K562 (cell line): ENCODE measurements around the gene IL1RAPL2.

ENCODE experiments used
- EZH2 ChIP-seq: IDR thresholded peaks from 2 replicates; pipeline ENCODE4 v1.6.1; 2012; ENCODE audit warnings: low read depth, mild to moderate bottlenecking, inconsistent platforms, low read length, borderline replicate concordance
- HDAC2 ChIP-seq: fragments of 450-650 bp; IDR thresholded peaks from 2 replicates; pipeline ENCODE4 v1.6.1; 2016; ENCODE audit warnings: mild to moderate bottlenecking
- MYC ChIP-seq, 2 experiments: fragments of 250-450 bp in 1 of 2; sonication (Bioruptor Pico) in 1 of 2; IDR thresholded peaks; 2 replicates each; pipeline versions ENCODE4 v1.5.1 to v1.6.1; 2012 to 2021; ENCODE audit warnings: low read depth in 2 of 2, borderline replicate concordance in 1 of 2, improper control_type of control experiment in 1 of 2, low read length in 1 of 2, mild to moderate bottlenecking in 1 of 2, moderate library complexity in 1 of 2
- SMAD4 ChIP-seq: fragments of 250-450 bp; sonication (Bioruptor Pico); conservative IDR thresholded peaks from 2 replicates; pipeline ENCODE4 v1.8.0; 2021; ENCODE audit warnings: inconsistent platforms, mild to moderate bottlenecking, moderate library complexity
- YY1 ChIP-seq, 3 experiments: IDR thresholded peaks; 2 replicates each; pipeline ENCODE4 v1.6.1; 2011; ENCODE audit warnings: low read length in 2 of 3, mild to moderate bottlenecking in 2 of 3, moderate library complexity in 2 of 3, borderline replicate concordance in 1 of 3, control low read depth in 1 of 3, low read depth in 1 of 3; ENCODE audit not compliant: insufficient read depth in 3 of 3, insufficient replicate concordance in 2 of 3, control insufficient read depth in 1 of 3, insufficient read length in 1 of 3; ENCODE audit errors: extremely low read depth in 1 of 3
- TF ChIP-seq, protein P1 (sequence below), 2 experiments: fragments of 450-650 bp in 1 of 2; sonication (generic) in 1 of 2; formaldehyde crosslinking in 1 of 2; IDR thresholded peaks in 1 of 2; conservative IDR thresholded peaks in 1 of 2; 2 replicates each; pipeline versions ENCODE4 v1.6.1 to v1.8.1; 2016 to 2023; ENCODE audit warnings: mild to moderate bottlenecking in 2 of 2, moderate library complexity in 2 of 2, inconsistent platforms in 1 of 2, missing genetic modification reagents in 1 of 2
- TF ChIP-seq, protein P2 (sequence below), 3 experiments: IDR thresholded peaks in 2 of 3; conservative IDR thresholded peaks in 1 of 3; 2 replicates each; pipeline ENCODE4 v1.5.1; 2011 to 2012; ENCODE audit warnings: low read length in 3 of 3, mild to moderate bottlenecking in 3 of 3, control low read depth in 2 of 3, improper control_type of control experiment in 1 of 3, inconsistent platforms in 1 of 3, low read depth in 1 of 3, mixed read lengths in 1 of 3, moderate library complexity in 1 of 3; ENCODE audit not compliant: insufficient read depth in 2 of 3

DNA sequence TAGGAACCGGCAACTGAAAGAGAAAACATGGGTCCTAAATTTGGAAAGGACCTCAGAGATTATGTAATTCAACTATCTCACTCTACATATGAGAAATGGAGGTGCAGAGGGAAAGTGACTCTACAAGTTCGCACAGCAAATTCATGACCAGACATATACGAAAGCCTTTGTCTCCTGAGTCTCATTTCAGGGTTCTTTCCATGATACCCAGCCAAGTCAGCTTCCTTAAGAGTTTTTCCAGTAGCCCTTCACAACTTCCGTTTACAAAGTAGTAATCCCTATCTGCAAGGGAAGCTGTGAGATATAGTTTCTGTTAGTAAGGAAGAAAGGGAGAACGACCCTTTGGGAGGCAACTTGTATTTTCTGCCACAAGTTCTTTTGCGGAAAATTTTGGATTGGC lies 543.9 kb downstream of the IL1RAPL2 start:
- TF ChIP-seq HDAC2 = no peak
- TF ChIP-seq MYC (IDR thresholded peaks at IDR 0.05; ENCODE audit: low read depth, low read length) = no peak
- no peak for TF ChIP-seq MYC (CRISPR knock-in tag; IDR thresholded peaks at IDR 0.05; ENCODE audit: borderline replicate concordance, low read depth)
- no peak for TF ChIP-seq EZH2
- TF ChIP-seq, protein P1, sequence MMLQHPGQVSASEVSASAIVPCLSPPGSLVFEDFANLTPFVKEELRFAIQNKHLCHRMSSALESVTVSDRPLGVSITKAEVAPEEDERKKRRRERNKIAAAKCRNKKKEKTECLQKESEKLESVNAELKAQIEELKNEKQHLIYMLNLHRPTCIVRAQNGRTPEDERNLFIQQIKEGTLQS (IDR thresholded peaks at IDR 0.05) = no peak
- TF ChIP-seq, protein P1 (CRISPR knock-in tag; conservative IDR thresholded peaks at IDR 0.05) = no peak
- no peak for TF ChIP-seq YY1 (IDR thresholded peaks at IDR 0.05; ENCODE audit: borderline replicate concordance in 1 of 3, control insufficient read depth in 1 of 3, extremely low read depth in 1 of 3, insufficient read depth in 3 of 3, insufficient read length in 1 of 3, insufficient replicate concordance in 2 of 3, low read depth in 1 of 3, low read length in 2 of 3)
- TF ChIP-seq, protein P2, sequence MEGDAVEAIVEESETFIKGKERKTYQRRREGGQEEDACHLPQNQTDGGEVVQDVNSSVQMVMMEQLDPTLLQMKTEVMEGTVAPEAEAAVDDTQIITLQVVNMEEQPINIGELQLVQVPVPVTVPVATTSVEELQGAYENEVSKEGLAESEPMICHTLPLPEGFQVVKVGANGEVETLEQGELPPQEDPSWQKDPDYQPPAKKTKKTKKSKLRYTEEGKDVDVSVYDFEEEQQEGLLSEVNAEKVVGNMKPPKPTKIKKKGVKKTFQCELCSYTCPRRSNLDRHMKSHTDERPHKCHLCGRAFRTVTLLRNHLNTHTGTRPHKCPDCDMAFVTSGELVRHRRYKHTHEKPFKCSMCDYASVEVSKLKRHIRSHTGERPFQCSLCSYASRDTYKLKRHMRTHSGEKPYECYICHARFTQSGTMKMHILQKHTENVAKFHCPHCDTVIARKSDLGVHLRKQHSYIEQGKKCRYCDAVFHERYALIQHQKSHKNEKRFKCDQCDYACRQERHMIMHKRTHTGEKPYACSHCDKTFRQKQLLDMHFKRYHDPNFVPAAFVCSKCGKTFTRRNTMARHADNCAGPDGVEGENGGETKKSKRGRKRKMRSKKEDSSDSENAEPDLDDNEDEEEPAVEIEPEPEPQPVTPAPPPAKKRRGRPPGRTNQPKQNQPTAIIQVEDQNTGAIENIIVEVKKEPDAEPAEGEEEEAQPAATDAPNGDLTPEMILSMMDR (IDR thresholded peaks at IDR 0.05 in 2 of 3, conservative IDR thresholded peaks at IDR 0.05 in 1 of 3; ENCODE audit: insufficient read depth in 2 of 3, low read depth in 1 of 3, low read length in 3 of 3) = no peak
- TF ChIP-seq SMAD4 = no peak
